ENCODE measurements around the gene CYP26B1.

Gene CYP26B1

GRCh38 chr2:72080286-72081145, 67.1 kb downstream of the CYP26B1 start:
- DNase-seq = no peak
